Measurements from ENCODE around the gene CSNK1A1.
"Not testable (repeated sequence)": the region's sequence is repeated elsewhere in the genome, so short reads cannot be mapped to it uniquely, and the experiment has no call there.

The CSNK1A1 gene

DNA sequence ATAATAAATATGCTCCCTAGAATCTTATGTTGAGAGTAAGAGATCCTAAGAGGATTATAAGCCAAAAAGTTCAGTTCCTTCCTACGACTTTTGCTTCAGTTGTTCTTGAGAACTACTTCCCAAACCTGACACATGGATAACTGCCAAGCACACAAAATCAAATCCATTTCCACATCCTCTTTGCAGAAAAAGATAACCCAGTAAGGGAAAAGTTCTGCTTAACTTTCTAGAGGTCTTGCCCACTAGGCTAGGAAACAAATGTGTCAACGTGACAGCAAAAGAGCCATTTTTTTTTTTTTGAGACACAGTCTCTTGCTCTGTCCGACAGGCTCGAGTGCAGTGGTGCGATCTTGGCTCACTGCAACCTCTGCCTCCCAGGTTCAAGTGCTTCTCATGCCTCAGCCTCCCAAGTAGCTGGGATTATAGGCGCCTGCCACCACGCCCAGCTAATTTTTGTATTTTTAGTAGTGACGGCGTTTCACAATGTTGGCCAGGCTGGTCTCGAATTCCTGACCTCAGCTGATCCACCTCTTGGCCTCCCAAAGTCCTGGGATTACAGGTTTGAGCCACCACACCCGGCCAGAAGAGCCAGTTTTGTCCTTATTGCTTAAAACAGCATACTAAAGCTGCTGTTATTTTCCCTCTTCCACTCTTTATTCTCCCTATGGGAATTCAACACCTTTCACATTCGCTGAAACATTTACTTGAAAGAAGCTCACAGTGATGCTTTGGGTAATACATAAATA is 24.2 kb downstream of the CSNK1A1 start:
- no peak for DNase-seq

DNA sequence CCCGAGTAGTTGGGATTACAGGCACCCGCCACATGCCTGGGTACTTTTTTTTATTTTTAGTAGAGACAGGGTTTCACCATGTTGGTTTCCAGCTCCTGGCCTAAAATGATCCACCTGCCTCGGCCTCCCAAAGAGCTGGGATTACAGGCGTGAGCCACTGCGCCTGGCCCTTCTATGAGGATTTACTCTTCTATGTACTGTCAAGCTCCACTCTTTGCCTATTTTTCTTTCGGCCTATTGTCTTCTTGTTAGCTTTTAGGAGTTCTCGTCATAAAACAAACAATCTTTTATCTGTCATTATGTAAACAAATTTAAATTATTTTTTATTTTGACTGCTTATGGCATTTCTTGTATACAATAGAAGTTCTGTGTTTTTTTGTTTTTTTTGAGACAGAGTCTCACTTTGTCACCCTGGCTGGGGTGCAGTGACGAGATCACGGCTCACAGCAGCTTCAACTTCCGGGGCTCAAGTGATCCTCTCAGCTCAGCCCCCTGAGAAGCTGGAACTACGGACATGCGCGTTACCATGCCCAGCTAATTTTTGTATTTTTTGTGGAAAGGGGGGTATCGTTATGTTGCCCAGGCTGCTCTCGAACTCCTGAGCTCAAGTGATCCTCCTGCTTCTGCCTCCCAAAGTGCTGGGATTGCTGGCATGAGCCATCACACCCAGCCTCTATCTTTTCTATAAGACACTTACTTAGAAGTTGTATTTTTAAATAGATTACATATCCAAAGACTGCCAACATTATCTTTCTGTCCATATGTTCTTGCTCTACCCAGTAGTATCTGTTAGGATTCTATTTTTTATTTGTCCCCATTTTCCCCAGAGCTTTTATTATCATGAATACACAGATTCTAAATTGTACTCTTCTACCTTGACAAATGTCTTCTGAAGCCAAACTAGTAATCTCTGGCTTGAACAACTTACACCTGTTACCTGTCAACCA is 29.2 kb downstream of the CSNK1A1 start:
- no peak for DNase-seq

DNA sequence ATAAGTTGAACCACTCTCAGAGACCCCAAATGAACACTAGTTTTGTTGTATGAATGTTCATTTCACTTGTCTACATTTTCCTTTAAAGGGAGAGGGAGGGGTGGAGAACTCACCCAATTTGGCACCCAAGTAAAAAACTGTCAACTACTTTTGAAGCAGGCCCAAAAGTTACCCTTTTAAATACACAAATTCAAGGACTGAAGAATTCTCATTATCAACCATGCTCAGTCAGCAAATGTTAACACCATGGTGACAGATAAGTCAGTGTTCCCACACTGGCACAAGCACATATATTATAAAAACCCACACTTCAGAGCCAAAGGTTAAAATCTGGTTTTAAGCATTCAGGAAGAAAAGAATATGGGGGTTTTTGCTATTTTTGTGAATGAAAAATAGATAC is 31.6 kb downstream of the CSNK1A1 start:
- DNase-seq, result no peak

DNA sequence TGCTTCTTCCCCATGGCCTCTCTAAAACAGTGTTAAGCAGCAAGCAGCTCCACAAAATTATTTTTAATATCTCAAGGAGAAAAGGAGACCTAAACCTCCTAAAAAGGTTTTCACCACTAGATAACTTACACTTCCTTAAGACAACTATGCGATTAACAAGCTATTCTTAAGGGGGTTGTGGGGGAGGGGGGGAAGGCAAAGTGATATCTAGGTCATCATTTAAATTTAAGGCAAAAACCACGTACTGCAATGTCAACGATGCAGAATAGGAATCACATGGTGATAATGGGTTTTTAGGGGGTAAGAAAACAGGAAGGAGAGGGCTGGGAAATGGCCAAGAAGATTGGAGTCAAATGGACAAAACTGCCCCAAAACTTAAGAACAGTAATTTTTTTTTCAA is 32.6 kb downstream of the CSNK1A1 start:
- no peak for DNase-seq

DNA sequence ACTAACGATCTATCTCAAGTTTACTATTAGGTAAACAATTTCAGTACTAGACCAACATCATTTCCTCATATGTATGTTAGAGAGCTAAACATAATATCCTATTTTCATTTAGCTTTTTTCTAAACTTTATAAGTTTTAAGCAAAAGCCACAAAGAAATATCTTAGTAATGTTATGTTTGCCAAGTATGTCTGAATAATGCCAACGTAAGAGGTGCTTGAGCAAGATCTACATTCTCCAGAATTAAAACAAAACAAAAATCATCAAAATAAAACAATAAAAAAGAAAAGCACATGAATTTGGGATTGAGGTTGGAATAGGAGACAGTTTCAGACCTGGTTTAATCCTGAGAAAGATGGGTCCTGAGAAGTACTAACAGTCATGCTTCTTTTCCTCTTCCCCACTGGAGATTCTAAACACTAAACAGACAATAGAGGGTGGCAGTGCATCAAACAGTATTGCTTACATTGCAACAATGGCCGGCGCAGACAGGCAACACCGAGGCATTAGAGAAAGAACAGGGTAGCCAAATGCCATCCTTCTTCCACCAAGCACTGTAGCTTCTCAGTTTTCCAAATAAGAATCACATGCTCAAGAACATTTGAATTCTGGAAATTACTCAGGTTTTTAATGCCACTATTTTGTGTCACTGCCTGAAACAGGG is 33.6 kb downstream of the CSNK1A1 start:
- DNase-seq, result no peak

DNA sequence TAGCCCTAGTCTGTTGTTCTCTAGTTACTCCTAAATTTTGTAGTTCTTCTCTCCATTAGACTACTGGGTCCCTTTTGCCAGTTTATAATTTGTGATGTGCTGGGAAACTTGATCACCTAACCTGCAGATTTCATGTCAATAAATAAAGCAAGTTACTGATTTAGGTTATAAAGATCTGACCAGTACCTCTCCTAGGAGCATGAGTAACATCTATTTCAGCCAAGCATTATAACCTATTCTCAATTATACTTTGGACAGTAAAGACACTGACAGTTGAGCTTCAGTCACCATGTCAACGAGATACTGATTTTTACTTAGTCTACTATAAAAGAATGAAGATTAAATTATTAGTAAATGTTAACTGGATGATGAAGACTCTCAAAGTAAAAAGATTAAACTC is 36.7 kb downstream of the CSNK1A1 start:
- DNase-seq, result no peak

DNA sequence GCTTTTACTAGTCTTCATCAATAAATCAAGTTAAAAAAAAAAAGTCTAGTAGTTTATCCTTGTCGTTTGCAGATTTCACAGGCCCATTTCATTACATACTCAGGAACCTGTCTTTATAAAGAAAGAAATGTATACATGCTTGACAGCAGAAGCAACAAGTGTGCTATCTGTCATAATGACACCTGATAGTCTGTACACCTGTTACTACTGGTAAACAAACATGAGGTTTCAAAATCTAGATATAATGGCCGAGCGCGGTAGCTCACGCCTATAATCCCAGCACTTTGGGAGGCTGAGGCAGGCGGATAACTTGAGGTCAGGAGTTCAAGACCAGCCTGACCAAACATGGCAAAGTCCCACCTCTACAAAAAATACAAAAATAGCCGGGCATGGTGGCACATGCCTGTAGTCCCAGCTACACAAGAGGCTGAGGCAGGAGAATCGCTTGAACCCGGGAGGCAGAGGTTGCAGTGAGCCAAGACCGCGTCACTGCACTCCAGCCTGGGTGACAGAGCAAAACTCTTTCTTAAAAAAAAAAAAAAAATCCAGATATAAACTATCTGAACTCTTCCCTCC is 37.8 kb downstream of the CSNK1A1 start:
- DNase-seq, result not testable (repeated sequence)

DNA sequence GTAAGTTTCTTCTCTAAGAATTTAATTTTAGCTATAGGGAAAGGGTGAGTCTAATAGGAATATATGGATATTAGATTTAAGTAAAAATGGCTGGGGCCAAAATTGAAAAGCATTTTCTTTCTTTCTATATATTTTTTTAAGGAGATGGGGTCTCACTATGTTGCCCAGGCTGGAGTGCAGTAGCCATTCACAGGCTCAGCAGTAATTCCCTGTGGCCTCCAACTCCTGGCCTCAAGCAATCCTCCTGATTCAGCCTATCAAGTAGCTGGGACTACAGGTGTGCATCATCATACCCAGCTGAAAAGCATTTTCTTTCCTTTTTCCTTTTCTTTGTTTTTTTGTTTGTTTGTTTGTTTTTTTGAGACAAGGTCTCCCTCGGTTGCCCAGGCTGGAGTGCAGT is 41.1 kb downstream of the CSNK1A1 start:
- no peak for DNase-seq

DNA sequence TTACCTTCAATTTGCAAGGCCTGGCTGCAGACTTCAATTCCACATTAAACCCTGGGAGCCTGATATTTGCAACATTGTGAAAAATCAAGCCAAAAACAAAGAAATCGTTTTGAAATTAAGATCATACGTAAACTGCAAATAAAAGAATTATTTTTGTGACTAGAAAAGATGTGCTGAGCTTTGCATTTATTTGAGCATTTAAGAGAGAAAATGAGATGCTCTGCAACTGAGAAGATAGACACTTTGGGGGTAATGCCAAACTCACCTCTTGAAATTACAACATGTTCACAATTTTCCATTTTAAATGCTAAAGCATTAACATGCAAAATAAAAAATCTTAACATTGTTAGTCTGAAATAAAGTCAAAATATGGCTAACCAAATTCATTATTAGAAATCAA is 46.6 kb downstream of the CSNK1A1 start:
- no peak for DNase-seq

DNA sequence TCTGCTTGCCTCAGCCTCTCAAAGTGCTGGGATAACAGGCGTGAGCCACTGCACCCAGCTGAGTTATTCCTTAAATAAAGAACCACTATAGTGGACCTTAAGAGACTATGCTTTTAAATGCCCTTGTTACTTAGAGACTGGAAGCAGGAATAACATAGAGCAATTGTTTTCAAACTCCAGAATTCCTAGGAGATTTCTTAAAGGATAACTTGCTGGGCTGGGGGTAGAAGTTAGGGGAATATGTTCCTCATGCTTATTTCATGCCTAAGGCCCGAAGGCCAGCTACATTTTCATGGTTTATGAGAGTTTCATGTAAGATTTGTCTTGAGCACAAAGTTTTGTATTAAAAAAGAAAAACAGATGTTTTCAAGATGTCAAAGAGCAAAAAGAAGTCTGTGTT is 48.2 kb downstream of the CSNK1A1 start:
- DNase-seq, result no peak

DNA sequence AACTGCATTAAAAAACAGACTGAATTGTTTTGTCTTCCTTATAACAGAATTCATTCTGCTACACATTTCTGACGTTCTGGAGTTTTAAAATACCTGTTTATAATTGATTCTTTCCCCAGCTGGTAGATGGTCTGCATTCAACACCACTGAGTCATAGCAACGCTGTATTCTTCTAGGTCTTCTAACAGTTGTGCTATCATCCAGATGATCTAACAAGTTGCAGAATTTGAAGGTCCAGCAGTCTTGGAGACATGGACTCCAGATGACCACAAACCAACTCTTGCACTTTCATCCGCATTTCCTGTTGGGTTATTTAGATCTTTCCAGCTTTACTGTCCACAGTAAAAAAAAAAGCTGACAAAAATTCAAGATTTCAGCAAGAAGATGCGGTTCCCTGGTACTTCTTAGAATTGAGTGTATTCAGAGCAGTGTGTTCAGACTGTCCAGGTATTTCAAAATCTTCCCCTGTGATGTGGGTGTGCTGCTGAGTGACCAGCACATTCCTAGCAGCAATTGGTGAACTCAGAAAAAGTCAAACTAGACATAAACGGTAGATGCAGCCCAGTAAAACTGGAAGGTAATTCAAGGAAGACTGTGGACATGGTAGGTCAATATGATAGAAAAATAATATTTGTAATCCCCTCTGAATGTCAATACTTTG is 50.2 kb downstream of the CSNK1A1 start:
- DNase-seq, result no peak

DNA sequence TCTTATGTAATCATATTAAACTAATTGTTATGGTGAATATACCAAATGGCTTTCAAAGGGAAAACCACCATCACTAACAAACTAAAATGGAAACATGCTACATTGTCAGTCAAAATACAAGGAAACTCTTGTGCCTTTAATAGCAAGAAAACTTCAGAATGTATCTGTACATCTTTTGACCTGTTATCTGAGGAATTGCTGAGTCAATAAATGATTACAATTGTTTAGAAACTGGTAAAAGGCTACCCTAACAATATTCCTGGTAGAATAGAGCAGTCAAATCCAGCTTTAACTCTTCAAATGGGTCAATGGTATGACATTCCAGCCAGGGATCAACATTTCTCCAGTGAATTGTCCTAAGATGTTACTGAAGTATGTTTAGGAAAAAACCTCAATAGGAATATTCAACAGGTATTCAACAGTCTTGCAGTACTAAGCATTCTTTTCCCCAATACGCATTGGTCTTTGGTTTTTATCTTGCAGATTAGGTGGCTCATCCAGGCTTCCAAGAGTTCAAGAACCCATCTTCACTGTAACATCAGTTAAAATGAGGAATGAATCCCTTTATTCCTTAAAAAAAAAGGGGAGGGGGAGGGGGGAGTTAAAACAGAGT is 52.4 kb downstream of the CSNK1A1 start:
- DNase-seq, result no peak

DNA sequence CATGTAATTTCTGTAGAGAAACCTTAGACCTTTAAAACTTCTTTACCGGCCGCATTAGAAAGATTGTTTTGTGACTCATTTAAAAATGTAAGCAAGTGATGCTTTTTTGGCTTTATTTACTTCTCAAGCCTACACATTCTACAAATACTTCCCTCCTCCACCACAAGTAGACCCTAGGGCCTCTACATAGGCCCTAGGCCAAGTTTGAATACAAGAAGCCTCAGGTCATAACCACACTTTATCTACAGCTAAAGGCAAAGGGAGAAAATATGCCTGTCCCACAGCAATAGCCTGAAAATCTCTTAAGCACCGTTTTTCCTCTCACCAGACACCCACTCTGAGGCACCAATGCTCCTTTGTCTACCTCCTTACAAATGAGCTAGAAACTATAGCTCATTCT is 53.9 kb downstream of the CSNK1A1 start:
- DNase-seq, result no peak

DNA sequence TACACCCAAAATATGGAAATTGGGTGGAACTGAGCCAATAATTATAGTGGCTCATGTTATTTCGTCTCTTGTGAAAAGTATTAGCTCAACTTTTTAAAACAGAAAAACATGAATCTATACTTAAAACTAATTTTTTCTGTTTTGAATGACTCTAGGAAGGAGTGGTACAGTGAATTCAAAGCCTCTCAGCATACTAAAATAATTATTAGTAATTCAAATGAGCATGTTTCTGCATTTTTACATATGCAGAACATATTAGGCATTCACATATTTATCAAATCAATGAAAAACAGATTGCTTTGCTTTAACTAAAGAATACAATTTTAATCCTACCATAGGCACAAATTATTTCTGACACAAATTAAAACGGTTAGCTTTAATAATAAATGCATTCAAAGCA is 54.3 kb downstream of the CSNK1A1 start:
- DNase-seq, result no peak

DNA sequence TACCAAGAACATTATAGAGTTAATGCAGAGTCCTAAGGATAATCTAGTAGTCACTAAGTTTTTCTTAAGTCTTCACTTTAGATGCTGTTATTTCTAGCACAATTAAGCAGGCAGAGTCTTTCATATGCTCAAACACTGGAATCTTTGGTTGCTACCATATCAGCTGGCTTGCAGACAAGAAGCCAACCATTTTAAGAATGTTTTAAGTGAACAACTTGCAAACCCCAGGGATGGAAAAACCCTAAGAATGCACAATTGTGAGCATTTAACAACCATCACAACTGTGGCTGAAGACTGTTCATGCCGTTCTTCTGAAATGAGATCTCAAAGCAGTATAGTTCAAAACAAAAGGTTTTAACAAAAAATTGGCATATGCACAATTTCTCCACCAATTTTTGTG is 55.1 kb downstream of the CSNK1A1 start:
- no peak for DNase-seq

DNA sequence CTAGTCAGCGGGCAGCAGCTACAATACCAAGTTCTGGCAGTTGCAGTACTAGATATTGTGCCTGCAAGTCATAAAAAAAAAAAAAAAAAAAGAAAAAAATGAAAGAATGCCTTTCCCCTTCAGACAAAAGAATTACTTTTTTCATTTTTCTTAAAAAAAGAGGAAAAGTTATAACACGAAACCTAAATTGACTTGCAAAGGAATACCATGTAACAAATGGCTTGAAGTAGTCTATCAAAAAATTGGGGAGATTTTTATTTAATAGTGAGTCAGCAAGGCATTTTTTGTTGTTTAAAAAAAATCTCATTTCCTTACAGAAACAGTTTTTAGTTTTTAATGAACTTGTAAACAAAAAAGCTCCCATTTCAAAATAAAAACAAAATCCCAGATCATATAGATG is 55.6 kb downstream of the CSNK1A1 start:
- no peak for DNase-seq

DNA sequence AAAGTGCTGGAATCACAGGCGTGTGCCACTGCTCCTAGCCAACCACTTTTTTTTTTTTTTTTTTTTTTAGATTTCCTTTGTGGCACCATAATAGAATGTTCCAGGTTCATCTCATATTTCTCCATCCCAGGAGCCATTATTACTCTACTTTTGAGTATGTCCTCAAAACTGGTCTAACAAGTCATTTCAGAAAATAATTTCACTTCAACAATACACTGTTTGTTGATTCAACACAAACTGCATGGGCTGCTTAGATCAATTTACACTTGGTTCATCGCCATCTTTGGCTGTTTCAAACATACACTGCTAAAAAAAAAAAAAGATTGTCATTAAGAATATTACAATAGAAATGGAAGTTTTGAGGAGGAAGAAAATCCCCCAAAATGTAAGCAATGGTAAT is 57.9 kb downstream of the CSNK1A1 start:
- no peak for DNase-seq

DNA sequence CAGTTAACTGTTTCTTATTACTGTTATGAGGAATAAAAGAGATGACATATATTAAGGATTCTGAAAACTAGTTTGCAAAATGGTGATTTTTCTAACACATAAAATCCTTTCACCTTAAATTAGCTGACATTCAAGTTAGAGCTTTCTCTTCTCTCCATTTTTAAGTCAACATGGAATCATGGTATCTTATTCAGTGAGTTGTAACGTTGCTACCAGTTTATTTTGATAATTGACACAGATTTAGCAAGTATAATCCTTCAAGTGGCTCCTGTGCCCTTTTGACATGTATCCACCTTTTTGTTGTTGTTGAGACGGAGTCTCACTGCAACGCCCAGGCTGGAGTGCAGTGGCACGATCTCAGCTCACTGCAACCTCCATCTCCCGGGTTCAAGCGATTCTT is 58.5 kb downstream of the CSNK1A1 start:
- no peak for DNase-seq

DNA sequence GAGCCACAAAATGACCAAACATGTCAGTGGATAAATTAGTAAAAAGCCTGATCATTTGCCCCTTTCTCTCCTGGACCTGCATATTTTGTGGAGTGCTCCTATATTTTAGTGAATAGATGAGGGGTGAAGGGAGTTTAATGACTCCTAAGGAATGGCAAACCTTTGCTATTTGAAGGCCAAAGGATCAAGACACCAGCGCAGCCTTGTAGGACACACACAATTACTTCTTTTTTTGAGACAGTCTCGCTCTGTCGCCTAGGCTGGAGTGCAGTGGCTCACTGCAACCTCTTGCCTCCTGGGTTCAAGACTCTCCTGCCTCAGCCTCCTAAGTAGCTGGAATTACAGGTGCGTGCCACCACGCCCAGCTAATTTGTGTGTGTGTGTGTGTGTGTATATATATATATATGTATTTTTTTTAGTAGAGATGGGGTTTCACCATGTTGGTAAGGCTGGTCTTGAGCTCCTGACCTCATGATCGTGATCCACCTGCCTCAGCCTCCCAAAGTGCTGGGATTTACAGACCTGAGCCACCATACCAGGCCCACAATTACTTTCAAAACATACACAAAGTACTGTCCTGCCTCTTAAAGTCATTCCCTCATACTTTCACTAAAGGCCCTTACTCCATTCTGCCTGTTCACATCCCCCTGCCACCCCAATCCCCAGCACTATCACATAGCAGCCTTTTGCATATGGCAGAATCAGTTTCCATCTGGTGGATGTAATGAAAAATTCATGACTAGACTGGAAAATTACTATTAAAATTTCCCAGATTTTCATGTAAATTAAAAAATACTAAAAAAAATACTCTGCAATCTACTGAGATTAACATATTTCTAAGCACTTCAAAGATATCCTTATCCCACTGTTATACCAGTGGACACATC is 60.4 kb downstream of the CSNK1A1 start:
- no peak for DNase-seq

DNA sequence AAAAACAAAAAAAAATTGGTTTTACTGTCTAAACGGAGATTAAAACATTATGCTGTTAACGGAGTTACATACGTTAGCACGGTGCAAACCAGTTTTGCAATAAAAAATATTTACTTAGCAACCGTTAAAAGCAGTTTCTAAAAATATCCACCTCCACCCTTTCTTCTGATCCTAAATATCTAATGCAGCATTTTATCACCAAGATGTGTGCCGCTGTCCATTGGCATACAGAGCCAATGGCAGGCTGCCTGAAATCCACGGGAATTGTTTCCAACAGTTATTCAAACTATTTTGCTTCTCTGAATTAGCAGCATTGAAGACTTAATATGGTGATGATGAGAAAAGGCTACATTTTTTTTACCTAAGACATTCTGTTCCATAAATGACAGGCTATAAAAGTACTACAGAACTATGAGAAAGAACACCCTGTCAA is 61.6 kb downstream of the CSNK1A1 start:
- DNase-seq, result no peak

DNA sequence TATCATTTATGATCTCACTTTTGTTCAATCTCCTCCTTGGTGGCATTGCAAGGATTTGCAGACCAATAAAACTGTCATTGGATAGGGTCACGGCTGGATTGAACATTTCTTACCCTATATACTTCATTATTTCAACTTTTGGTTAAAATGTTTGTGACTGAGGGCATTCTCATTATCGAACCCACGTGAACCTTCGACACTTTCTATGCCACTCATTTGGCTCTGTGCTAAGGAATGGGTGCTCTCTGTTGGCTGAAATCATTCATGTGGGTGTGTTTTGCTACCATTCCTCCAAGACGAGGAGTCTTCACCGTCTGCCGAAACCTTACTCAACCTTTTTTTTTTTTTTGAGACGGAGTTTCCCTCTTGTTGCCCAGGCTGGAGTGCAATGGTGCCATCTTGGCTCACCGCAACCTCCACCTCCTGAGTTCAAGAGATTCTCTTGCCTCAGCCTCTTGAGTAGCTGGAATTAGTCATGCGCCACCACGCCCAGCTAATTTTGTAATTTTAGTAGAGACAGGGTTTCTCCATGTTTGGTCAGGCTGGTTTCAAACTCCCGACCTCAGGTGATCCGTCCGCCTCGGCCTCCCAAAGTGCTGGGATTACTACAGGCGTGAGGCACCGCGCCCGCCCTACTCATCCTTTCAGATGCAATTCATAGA is 62.5 kb downstream of the CSNK1A1 start:
- no peak for DNase-seq
